ENCODE measurements around the gene MTUS2. TPM values are rescaled to one million over a fixed set of nuclear protein-coding genes. Genes with fewer than 3 reads are reported as not detected.
"Not testable (repeated sequence)": the region's sequence is repeated elsewhere in the genome, so short reads cannot be mapped to it uniquely, and the experiment has no call there.

MTUS2 gene
- total RNA-seq, 1 donor from 2014 or later = not detected

GRCh38 chr13:29170436-29171082 is 350.4 kb downstream of the MTUS2 start:
- DNase-seq = no peak

- no peak for DNase-seq
Observed at GRCh38 chr13:29171244-29171643, 351.1 kb downstream of the MTUS2 start.

- no peak for DNase-seq
Observed at GRCh38 chr13:29174093-29174492, 354.0 kb downstream of the MTUS2 start.

GRCh38 chr13:29175250-29175873 is 355.2 kb downstream of the MTUS2 start:
- no peak for DNase-seq

DNA sequence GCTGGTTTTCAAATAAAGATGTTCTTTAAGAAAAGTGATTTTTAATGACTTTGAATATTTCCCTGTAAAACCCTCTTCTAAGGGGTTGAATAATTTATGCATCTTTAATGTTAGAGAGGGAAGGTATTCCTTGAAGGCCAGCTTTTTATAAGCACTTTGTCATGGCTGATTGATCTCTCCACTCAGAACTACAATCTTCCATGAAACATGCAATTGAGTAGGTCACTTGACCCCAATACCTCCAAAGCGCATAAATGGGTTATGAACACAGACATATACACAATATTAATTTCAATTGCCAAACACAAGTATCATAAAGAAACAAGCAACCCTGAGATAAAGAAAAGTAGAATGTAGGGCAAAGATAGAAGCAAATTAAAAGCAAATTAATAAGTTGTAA is 359.9 kb downstream of the MTUS2 start:
- DNase-seq = no peak

GRCh38 chr13:29182216-29182615 is 362.1 kb downstream of the MTUS2 start:
- DNase-seq = no peak

DNA sequence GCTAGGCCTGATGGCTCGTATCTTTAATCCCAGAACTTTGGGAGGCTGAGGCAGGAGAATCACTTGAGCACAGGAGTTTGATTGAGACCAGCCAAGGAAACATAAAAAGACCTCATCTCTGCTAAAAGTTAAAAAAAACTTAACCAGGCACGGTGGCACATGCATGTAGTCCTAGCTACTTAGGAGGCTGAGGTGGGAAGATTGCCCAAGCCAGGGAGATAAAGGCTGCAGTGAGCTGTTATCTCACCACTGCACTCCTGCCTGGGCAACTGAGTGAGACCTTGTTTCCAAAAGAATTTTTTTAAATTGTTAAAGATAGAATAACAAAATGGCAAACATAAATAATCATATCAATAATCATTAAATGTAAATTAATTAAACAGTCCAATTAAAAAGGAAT is 365.8 kb downstream of the MTUS2 start:
- DNase-seq = no peak

DNA sequence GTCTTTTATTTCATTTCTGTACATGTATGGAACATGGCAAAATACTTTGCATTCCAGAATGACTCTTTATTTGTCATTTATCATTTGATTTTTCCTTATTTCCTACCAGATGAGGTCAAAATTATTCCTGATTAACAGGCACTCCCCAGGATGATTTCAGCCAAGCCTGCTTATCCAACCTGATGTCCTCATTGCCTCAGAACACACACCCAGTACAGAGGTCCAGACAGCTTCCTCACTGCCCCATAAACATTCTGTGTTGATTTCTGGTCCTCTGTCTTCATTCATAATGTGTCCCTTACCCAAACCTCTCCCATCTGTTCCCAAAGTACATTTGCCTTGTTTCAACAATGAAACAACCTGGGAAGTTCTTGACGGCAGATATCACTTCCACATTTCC is 367.4 kb downstream of the MTUS2 start:
- no peak for DNase-seq

DNA sequence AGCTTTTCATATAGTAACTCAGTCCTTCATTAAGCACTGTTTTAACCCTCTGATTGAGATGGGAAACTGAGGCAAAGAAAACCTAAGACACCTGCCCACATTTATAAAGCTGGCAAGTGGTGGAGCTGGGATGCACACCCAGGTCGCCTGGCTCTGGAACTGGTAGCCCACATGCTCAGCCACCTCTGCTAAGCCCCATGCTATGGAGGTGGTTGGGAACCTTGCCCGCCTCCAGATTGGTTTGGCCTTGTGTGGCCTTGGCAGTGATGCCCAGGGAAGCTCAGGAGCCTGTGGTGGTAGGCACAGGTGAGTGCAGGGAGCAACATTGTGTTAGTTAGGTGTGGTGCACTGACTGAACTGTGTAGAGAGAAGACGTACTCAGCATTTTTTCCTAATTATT is 370.2 kb downstream of the MTUS2 start:
- DNase-seq = no peak

GRCh38 chr13:29193083-29193482 is 372.9 kb downstream of the MTUS2 start:
- no peak for DNase-seq

- no peak for DNase-seq
Observed at GRCh38 chr13:29195456-29195855, 375.3 kb downstream of the MTUS2 start.

DNA sequence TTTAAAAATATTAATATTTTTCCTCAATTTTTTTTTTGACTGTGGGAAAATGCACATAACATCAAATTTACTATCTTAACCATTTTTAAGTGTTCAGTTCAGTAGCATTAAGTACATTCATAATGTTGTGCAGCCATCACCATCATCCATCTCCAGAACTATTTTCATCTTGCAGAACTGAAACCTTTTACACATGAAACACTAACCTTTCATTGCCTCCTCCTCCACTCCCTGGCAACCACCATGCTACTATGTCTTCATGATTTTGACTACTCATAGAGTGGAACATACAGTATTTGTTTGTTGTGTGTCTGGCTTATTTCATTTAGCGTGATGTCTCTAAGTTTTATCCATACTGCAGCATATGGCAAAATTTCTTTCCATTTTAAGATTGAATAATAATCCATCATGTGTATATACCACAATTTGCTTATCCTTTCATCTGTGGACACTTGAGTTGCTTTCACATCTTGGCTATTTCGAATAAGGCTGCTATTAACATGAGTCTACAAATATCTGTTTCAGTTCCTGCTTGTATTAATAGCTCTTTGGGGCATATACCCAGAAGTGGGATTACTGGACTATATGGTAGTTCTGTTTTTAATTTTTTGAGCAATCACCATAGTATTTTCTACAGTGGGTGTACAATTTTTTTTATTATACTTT is 376.4 kb downstream of the MTUS2 start:
- DNase-seq = no peak

- not testable (repeated sequence) for DNase-seq
Observed at GRCh38 chr13:29202753-29203152, 382.6 kb downstream of the MTUS2 start.

- DNase-seq = no peak
Observed at GRCh38 chr13:29204651-29205050, 384.5 kb downstream of the MTUS2 start.

DNA sequence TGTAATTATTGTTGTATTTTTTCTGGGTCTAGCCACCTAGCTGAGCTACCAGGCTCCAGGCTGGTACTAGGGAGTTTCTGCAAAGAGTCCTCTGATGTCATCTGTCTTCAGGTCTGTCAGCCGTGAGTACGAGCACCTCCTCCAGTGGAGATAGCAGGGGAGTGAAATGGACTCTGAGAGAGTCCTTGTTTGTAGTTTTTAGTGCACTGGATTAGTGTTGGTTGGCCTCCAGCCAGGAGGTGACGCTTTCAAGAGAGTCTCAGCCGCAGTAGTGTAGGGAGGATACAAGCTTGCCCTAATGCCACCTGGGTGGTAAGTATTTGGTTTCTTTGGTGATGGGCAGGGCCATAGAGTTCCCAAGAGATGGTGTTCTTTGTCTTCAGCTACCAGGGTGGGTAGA is 390.5 kb downstream of the MTUS2 start:
- DNase-seq = no peak

GRCh38 chr13:29211162-29211561 is 391.0 kb downstream of the MTUS2 start:
- not testable (repeated sequence) for DNase-seq

DNA sequence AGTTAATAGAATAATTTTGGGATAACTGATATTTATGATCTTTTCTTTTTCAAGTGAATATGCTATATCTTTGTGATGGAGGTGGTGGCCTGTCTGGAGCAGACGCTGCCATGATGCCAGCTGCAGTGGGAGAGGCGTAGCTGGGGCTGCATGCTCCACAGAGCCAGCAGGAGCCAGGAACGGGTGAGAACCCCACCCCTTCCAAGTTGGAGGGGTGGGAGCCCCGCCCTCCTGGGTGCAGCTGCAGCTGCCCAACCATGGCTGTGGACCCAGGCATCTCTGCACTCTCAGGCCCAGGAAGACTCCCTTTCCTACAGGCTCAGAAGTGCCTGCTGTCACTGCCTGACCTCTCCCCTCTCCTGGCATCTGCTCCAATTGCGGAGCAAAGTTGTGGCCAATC is 402.3 kb downstream of the MTUS2 start:
- DNase-seq = no peak

DNA sequence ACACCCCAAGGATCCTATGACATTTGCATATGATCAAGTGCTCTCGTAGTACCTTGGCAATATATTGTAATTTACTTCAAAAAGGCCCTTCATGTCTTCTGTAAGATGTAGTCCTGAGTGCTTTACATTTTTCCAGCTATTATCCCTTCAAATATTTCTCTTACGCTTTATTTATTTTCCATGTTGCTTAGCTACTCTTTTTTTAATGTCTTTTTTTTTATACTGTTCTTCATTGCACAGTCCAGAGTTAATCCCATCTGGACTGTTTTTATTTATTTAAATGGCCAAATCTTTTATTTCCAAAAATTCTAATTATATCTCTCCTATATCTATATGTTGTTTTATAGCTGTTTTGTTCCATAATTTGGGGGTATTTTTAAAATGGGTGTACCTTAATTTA is 404.1 kb downstream of the MTUS2 start:
- DNase-seq = no peak

DNA sequence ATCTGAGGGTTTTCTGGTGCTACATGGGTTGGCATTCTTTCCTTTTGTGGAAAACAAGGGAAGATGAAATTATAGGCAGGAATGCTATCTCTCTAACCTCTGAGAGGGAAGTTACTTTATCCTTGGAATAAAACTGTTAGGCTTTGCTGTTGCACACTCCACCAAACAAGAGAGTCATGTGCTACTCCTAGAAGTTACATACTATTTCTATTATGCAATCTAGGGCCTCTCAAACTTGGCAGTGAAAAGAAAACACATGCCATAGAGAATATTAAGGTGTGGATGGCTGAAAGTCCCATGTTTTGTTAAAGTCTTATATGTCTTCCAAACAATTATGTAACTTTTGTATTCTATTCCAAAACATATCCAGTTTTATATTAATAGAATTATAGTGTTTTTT is 407.4 kb downstream of the MTUS2 start:
- DNase-seq = no peak

DNA sequence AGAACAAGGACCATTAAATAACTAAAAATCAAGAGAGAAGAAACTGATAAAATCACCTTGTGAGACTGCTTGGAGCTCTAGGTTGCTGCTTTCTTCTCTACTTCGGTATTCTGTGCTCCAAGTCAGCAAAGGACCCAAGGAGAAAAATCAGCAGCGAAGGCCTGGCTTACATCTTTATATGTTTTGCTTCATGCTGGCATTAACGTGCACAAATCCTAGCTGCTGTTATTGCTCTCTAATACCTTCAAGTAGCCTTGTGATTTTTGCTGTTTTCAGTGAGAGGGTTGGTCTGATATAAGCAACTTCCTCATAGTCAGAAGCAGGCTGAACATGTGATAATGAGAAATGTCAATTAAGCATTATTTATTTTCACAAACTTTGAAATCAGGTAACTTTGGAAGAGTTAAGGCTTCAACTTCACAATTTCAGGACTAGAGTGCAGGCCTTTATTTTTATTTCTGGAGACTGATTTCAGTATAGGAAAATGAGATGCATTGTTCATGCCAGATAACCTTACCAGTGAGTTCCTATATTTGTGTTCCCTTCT is 410.2 kb downstream of the MTUS2 start:
- no peak for DNase-seq

DNA sequence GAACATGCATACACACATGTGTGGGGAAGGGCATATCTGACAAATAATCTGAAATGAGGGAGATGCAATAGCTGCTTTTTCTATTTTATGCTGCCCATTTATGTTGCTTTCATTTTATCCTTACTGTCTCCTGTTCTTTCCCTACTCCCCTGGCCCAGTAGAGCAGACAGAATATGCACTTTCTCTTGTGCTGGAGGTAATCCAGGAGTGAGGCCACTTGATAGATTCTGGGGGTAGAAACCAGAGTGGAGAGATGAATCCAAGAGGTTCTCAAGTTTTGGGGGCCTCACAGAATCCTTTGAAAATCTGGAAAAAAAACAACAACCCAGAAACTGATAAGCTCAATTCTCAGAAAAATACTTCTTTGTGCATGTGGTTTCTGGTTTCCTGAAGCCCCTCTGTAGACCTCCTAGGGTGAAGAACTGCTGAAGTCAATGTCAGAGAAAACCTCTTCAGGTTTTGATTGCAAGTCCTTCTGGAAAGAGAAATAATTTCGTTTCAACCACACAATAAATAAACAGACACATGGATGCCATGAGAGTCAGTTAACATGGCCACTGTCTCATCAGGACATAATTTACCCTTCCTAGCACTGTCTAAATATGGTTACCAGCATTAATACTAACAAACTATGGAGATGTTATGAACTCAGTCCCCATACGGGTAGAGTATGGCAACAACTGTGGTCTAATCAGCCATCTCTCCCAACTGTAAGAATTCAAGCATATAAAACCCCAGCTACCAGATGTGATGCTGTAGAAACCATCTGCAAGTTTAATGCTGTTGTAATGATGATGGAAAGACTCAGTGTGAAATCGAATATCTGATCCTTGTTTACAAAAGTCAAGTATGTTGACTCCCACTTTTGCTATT is 419.8 kb downstream of the MTUS2 start:
- no peak for DNase-seq

- DNase-seq = no peak
Observed at GRCh38 chr13:29254626-29255370, 434.7 kb downstream of the MTUS2 start.

All from dermis blood vessel endothelial cell (primary cell).